ENCODE results near the gene SECTM1. TPM values are rescaled to one million over a fixed set of nuclear protein-coding genes. Genes with fewer than 3 reads are reported as not detected.

Gene SECTM1
- total RNA-seq, 1 donor from 2014 or later: 6.7 TPM

- DNase-seq (ENCODE audit: low spot score): no peak
Observed at GRCh38 chr17:82316651-82317393, 16.7 kb downstream of the SECTM1 start.

GRCh38 chr17:82315703-82316358, 17.7 kb downstream of the SECTM1 start:
- no peak for DNase-seq (ENCODE audit: low spot score)

- no peak for DNase-seq (ENCODE audit: low spot score)
Observed at GRCh38 chr17:82314727-82315605, 18.6 kb downstream of the SECTM1 start.

DNA sequence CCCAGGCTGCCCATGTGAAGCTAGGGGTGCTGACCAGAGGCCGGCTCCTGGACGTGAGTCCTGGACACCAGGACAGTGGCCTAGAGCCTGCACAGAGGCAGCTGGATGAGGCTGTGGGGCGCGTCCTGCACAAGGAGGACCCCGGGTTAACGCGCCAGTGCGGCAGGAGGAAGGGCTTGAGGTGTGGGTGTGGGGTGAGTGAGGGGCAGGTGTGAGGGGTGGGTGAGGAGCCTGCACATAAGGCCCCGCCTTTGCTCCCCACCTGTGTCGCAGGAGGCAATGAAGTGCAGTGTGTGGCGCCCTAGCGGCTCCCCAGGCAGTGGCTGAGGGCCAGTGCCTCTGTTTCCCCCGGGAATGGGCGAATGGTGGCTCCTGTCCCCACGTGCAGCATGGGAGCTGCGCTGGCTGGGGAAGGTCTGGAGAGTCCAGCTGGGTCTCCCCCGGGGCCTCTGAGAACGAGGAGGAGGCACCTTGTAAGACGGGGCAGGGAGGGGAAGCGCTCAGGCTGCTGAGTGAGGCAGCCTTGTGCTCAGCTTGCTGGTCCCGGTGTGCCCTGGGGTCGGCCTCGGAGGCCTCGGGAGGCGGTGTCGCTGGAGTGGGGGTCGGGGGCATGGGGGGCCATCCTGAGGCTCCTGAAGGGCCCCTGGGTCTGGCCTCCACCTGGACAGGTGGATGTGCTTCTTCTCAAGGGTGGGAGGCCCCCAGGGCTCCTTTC, 19.4 kb downstream of the SECTM1 start:
- DNase-seq (ENCODE audit: low spot score): no peak

- DNase-seq (ENCODE audit: low spot score): no peak
Observed at GRCh38 chr17:82313195-82314011, 20.2 kb downstream of the SECTM1 start.

- no peak for DNase-seq (ENCODE audit: low spot score)
Observed at GRCh38 chr17:82311971-82312370, 21.6 kb downstream of the SECTM1 start.

- DNase-seq (ENCODE audit: low spot score): no peak
Observed at GRCh38 chr17:82310877-82311276, 22.7 kb downstream of the SECTM1 start.

GRCh38 chr17:82309656-82310570, 23.7 kb downstream of the SECTM1 start:
- DNase-seq (ENCODE audit: low spot score): no peak

DNA sequence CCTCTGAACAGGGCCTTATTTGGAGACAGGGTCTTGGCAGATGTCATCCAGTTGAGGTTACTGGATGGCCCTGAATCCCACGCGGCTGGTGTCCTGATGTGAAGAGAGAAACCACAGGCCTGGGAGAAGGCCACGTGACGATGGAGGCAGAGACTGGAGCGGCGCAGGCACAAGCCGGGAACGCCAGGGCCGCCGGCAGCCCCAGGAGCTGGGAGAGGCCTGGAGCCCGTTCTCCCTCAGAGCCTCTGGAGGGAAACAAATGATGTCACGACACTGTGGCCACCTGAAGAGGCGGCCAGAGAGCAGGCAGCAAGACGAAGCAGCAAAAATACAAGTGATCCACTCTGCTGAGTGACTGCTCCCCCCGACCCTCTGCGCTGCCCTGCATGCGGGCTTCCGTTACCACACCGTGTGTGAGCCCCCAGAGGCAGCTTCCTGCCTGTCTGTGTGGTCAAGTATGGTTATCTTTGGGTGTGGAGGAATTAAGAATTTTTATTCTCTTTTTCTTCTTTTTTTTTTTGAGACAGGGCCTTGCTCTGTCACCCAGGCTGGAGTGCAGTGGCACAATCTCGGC, 27.8 kb downstream of the SECTM1 start:
- no peak for DNase-seq (ENCODE audit: low spot score)

DNA sequence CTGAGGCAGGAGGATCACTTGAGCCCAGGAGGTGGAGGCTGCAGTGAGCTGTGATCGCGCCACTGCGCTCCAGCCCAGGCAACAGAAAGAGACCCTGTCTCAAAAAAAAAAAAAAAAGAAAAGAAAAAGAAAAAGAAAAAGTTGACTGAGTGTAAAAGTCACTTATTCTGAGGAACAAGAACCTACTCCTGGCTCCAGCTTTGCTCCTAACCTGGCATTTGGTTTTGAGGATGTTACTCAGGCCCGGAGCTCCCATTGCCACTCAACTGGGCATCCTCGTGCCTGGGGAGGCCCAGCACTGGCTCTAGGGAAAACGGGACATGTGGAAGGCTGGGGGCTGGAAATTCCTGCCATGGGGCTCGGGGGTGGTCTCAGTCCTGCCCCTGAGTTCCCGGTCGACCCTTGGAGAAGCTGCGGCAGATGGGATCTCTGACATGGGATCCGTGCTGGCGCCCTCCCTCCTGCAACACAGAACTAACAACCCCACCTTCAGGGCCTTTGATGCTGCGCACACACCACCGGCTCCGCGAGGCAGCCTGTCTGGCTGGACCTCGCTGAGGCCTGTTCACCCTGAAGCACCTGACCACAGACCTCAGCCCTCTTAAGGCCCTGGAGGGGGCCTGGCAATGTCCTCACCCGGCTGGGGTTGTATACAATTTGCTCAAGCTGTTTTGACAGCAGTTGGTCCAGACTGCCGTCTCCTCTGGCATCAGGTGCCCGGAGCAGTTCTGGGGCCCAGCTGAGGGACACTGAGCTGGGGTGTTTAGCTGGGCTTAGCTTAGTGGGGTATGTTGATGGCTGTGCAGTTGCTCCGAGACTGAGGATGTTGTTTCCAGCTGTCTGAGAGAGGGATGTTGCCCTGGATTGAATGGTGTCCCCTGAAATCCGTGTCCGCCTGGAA, 28.5 kb downstream of the SECTM1 start:
- no peak for DNase-seq (ENCODE audit: low spot score)

- peak; percentile 93 for DNase-seq (ENCODE audit: low spot score)
Observed at GRCh38 chr17:82303944-82304808, 29.4 kb downstream of the SECTM1 start.

- no peak for DNase-seq (ENCODE audit: low spot score)
Observed at GRCh38 chr17:82302991-82303943, 30.3 kb downstream of the SECTM1 start.

DNA sequence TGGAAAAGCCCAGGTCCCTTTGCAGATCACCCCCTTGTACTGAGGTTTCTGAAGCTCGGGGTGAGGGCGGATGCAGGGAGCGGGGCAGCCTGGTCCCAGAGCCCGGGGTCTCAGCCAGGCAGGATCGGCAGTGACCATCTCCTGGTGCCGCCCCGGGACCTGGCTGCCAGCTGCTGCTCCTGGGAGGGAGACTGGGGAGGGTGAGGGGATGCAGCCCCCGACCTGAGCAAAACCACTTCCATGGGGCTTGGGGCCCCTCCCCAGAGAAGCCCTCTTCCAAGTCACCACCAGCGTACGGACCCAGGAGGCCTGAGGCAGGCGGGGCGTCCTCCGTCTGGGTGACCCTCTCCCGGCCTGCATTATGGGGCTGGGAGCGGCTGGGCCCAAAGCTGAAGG, 31.0 kb downstream of the SECTM1 start:
- no peak for DNase-seq (ENCODE audit: low spot score)

DNA sequence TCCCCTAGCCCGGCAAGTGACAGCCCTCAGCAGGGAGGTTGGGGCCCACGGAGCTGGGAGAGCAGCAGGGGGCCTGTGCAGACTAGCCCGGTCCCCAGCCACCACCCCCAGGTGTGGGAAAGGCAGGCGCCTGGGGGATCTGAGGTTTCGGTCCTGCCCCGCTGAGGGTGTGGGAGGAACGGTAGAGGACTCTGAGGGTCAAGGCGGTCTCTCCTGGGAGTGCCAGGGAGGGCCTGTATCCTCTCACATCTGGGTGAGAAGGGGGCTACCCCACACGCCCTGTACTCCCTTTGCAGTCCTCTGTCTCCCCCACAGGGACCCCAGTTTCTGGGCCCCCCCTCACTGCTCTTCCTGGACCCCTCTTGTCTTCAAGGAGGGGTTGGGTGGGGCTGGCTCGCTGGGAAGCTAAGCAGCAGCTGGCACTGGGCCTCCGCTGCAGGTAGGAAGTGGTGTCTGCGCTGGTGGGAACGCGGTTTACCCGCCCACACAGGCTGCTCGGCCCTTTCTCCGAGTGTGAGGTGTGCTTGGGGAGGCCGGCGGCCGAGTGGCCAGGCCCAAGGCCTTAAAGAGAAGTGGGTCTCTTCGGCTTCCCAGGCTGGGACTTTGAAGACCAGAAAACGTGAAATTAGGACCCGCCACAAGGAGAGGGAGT, 31.5 kb downstream of the SECTM1 start:
- no peak for DNase-seq (ENCODE audit: low spot score)

- no peak for DNase-seq (ENCODE audit: low spot score)
Observed at GRCh38 chr17:82301300-82301915, 32.2 kb downstream of the SECTM1 start.

Data from umbilical cord (tissue), 2 donors.